Endodermal cell (in vitro differentiated cells): ENCODE data around the gene CAMP. TPM values are rescaled to one million over a fixed set of nuclear protein-coding genes. Genes with fewer than 3 reads are reported as not detected.
A peak's percentile ranks its signal among the peaks of the same experiment; 100 is the strongest.
"Not testable (repeated sequence)": the region's sequence is repeated elsewhere in the genome, so short reads cannot be mapped to it uniquely, and the experiment has no call there.

Source experiments
- DNase-seq: peaks from one replicate; pipeline ENCODE4 v3.0.0-alpha.2; 2017
- H3K27ac ChIP-seq: 2 replicates; pipeline ENCODE4 v1.5.1; 2013; ENCODE audit warnings: mild to moderate bottlenecking, low read depth, low read length, moderate library complexity
- H3K27me3 ChIP-seq: 2 replicates; pipeline ENCODE4 v1.6.1; 2013; ENCODE audit warnings: mild to moderate bottlenecking, low read length, moderate library complexity; ENCODE audit not compliant: insufficient read depth, control insufficient read depth, poor library complexity, severe bottlenecking
- H3K36me3 ChIP-seq: 2 replicates; pipeline ENCODE4 v1.7.0; 2013; ENCODE audit warnings: mild to moderate bottlenecking, low read length, moderate library complexity; ENCODE audit not compliant: control insufficient read depth, insufficient read depth
- H3K4me1 ChIP-seq: one replicate; pipeline ENCODE4 v1.7.0; 2013; ENCODE audit warnings: low read length; ENCODE audit not compliant: control insufficient read depth, insufficient read depth
- H3K4me3 ChIP-seq: 2 replicates; pipeline ENCODE4 v1.5.1; 2013; ENCODE audit warnings: mild to moderate bottlenecking, low read length, moderate library complexity
- H3K9ac ChIP-seq: 2 replicates; pipeline ENCODE4 v1.6.1; 2013; ENCODE audit warnings: mild to moderate bottlenecking, low read length, moderate library complexity; ENCODE audit not compliant: poor library complexity, severe bottlenecking; ENCODE audit errors: extremely low read depth
- H3K9me3 ChIP-seq: 2 replicates; pipeline ENCODE4 v1.6.1; 2013; ENCODE audit warnings: mild to moderate bottlenecking, low read length, moderate library complexity; ENCODE audit not compliant: control insufficient read depth
- H3K27ac Mint-ChIP-seq: 2 replicates; pipeline ENCODE4 v1.8.0; 2020; ENCODE audit warnings: mixed read lengths
- H3K27me3 Mint-ChIP-seq: 2 replicates; pipeline ENCODE4 v1.8.0; 2021; ENCODE audit warnings: mild to moderate bottlenecking, mixed read lengths; ENCODE audit not compliant: insufficient read depth
- H3K36me3 Mint-ChIP-seq: 2 replicates; pipeline ENCODE4 v1.8.0; 2020; ENCODE audit warnings: low read depth, mixed read lengths
- H3K4me1 Mint-ChIP-seq: 2 replicates; pipeline ENCODE4 v1.8.0; 2020; ENCODE audit warnings: mixed read lengths
- H3K4me3 Mint-ChIP-seq: 2 replicates; pipeline ENCODE4 v1.8.0; 2020; ENCODE audit warnings: mild to moderate bottlenecking, moderate library complexity, mixed read lengths
- H3K9me3 Mint-ChIP-seq: 2 replicates; pipeline ENCODE4 v1.8.0; 2020; ENCODE audit warnings: mild to moderate bottlenecking, mixed read lengths
- CTCF ChIP-seq: fragments of 200-600 bp; sonication (generic); conservative IDR thresholded peaks from 2 replicates; pipeline ENCODE4 v1.5.0; 2021; ENCODE audit warnings: antibody characterized with exemption, mild to moderate bottlenecking
- WGBS, 2 experiments: methylation state at CpG; one replicate each; pipeline versions ENCODE4 v1.1.5 to v1.1.7; 2013; ENCODE audit warnings: missing lambda C conversion rate in 2 of 2, mixed read lengths in 1 of 2; ENCODE audit not compliant: insufficient coverage in 1 of 2, insufficient read length in 1 of 2; 5-methylcytosine and 5-hydroxymethylcytosine counted together
- total RNA-seq, 2 donors: library from RNA; stranded (reverse); fragmentation: NEBNext Ultra II Directional in 1 of 2; extraction: Animal tissue kit (Norgen Biotek cat#: 25700) in 1 of 2; gene quantifications; 2 replicates in 1 of 2; 3 replicates in 1 of 2; pipeline ENCODE4 v1.2.1, GENCODE V29; 2021

Gene CAMP
- total RNA-seq, 2 donors from 2014 or later: not detected

GRCh38 chr3:48202632-48203031 is 20.7 kb upstream of the CAMP start:
- no peaks in the 10 kb centered on the region for H3K27me3 ChIP-seq
- H3K36me3 Mint-ChIP-seq: no peaks in the 10 kb centered on the region
- no peaks in the 10 kb centered on the region for H3K4me1 ChIP-seq
- no peaks in the 10 kb centered on the region for H3K9me3 Mint-ChIP-seq
- peak overlapping the region; percentile 33 for H3K27ac Mint-ChIP-seq
- DNase-seq: no peak
- H3K9ac ChIP-seq: no peak overlapping the region
- WGBS, 2 experiments: 13 to 81% methylated on average over 1 to 6 of the region's 6 CpGs
- no peak for TF ChIP-seq CTCF
- no peaks in the 10 kb centered on the region for H3K27me3 Mint-ChIP-seq
- H3K4me1 Mint-ChIP-seq: peaks cover 2% of the 10 kb centered on the region
- no peaks in the 10 kb centered on the region for H3K9me3 ChIP-seq
- no peak overlapping the region for H3K27ac ChIP-seq
- H3K4me3 ChIP-seq: no peak overlapping the region
- H3K4me3 Mint-ChIP-seq: no peak overlapping the region
- H3K36me3 ChIP-seq: no peaks in the 10 kb centered on the region

GRCh38 chr3:48208076-48208475 is 15.2 kb upstream of the CAMP start:
- H3K27ac Mint-ChIP-seq: no peak overlapping the region
- H3K4me1 ChIP-seq: no peaks in the 10 kb centered on the region
- WGBS, 2 experiments: 90 to 95% methylated on average over 3 of the region's 3 CpGs
- H3K4me3 ChIP-seq: no peak overlapping the region
- TF ChIP-seq CTCF: no peak
- H3K36me3 ChIP-seq: no peaks in the 10 kb centered on the region
- no peaks in the 10 kb centered on the region for H3K4me1 Mint-ChIP-seq
- H3K9ac ChIP-seq: no peak overlapping the region
- no peaks in the 10 kb centered on the region for H3K9me3 ChIP-seq
- no peaks in the 10 kb centered on the region for H3K27me3 Mint-ChIP-seq
- no peak overlapping the region for H3K27ac ChIP-seq
- no peak for DNase-seq
- no peak overlapping the region for H3K4me3 Mint-ChIP-seq
- peaks cover 15% of the 10 kb centered on the region for H3K9me3 Mint-ChIP-seq
- H3K27me3 ChIP-seq: no peaks in the 10 kb centered on the region
- H3K36me3 Mint-ChIP-seq: peaks cover 4% of the 10 kb centered on the region

GRCh38 chr3:48209445-48209844 is 13.8 kb upstream of the CAMP start:
- no peaks in the 10 kb centered on the region for H3K4me1 Mint-ChIP-seq
- no peak overlapping the region for H3K4me3 Mint-ChIP-seq
- WGBS, 2 experiments: 95 to 96% methylated on average over 4 of the region's 4 CpGs
- no peak for DNase-seq
- H3K27me3 ChIP-seq: no peaks in the 10 kb centered on the region
- H3K4me3 ChIP-seq: no peak overlapping the region
- H3K27me3 Mint-ChIP-seq: no peaks in the 10 kb centered on the region
- H3K36me3 ChIP-seq: no peaks in the 10 kb centered on the region
- TF ChIP-seq CTCF: no peak
- H3K4me1 ChIP-seq: no peaks in the 10 kb centered on the region
- H3K9me3 Mint-ChIP-seq: peaks cover 15% of the 10 kb centered on the region
- no peak overlapping the region for H3K27ac Mint-ChIP-seq
- H3K27ac ChIP-seq: no peak overlapping the region
- H3K9me3 ChIP-seq: no peaks in the 10 kb centered on the region
- H3K36me3 Mint-ChIP-seq: peaks cover 4% of the 10 kb centered on the region
- H3K9ac ChIP-seq: no peak overlapping the region

GRCh38 chr3:48210534-48210933 is 12.8 kb upstream of the CAMP start:
- H3K27me3 Mint-ChIP-seq, H3K4me1 Mint-ChIP-seq, H3K9ac ChIP-seq, H3K4me3 Mint-ChIP-seq, DNase-seq, H3K27me3 ChIP-seq, H3K4me3 ChIP-seq, H3K27ac Mint-ChIP-seq, H3K36me3 Mint-ChIP-seq, H3K4me1 ChIP-seq, H3K27ac ChIP-seq, H3K36me3 ChIP-seq, H3K9me3 ChIP-seq: not testable (repeated sequence)
- H3K9me3 Mint-ChIP-seq: peaks cover 15% of the 10 kb centered on the region
- 94% methylated on average over 22 of the region's 48 CpGs; no CpG with 5 or more reads in 1 of the 2 experiments for WGBS, 2 experiments

GRCh38 chr3:48211776-48212175 is 11.5 kb upstream of the CAMP start:
- H3K9me3 Mint-ChIP-seq: peaks cover 15% of the 10 kb centered on the region
- H3K4me1 Mint-ChIP-seq, H3K4me3 Mint-ChIP-seq, H3K4me3 ChIP-seq, H3K36me3 ChIP-seq, DNase-seq, H3K9ac ChIP-seq, H3K4me1 ChIP-seq, H3K36me3 Mint-ChIP-seq, H3K9me3 ChIP-seq, H3K27ac Mint-ChIP-seq, H3K27me3 Mint-ChIP-seq, H3K27ac ChIP-seq, H3K27me3 ChIP-seq: not testable (repeated sequence)
- no CpG with 5 or more reads among the region's 36 CpGs for WGBS, 2 experiments
